Psoas muscle (tissue), 8 donors: ENCODE measurements around the gene FHL3. TPM values are rescaled to one million over a fixed set of nuclear protein-coding genes. Genes with fewer than 3 reads are reported as not detected.
"Not testable (repeated sequence)": the region's sequence is repeated elsewhere in the genome, so short reads cannot be mapped to it uniquely, and the experiment has no call there.

Experiments
- ATAC-seq, 4 donors: fragments of 200-7000 bp; cut with Tn5 transposase; one replicate each; pipeline ENCODE4 v1.9.1; 2020; ENCODE audit warnings: moderate library complexity in 3 of 4, mild to moderate bottlenecking in 2 of 4
- DNase-seq, 2 donors: peaks; one replicate each; pipeline ENCODE4 v3.0.0-alpha.2; 2020
- H3K27ac ChIP-seq: fragments of 200-600 bp; one replicate; pipeline ENCODE4 v1.8.0; 2022
- H3K27me3 ChIP-seq, 3 donors: fragments of 200-600 bp in 1 of 3; one replicate each; pipeline versions ENCODE4 v1.6.1 to v1.8.0; 2013 to 2022; ENCODE audit warnings: low read length in 2 of 3, mild to moderate bottlenecking in 2 of 3, moderate library complexity in 1 of 3; ENCODE audit not compliant: insufficient read depth in 3 of 3
- H3K36me3 ChIP-seq, 2 donors: fragments of 200-600 bp in 1 of 2; one replicate each; pipeline versions ENCODE4 v1.6.1 to v1.8.0; 2013 to 2022; ENCODE audit warnings: low read depth in 1 of 2, mild to moderate bottlenecking in 1 of 2, moderate library complexity in 1 of 2; ENCODE audit not compliant: insufficient read depth in 1 of 2
- H3K4me1 ChIP-seq: fragments of 200-600 bp; one replicate; pipeline ENCODE4 v1.8.0; 2022
- H3K4me3 ChIP-seq: fragments of 200-600 bp; one replicate; pipeline ENCODE4 v1.8.0; 2022; ENCODE audit warnings: mild to moderate bottlenecking
- H3K9me3 ChIP-seq: fragments of 200-600 bp; one replicate; pipeline ENCODE4 v1.8.0; 2022
- CTCF ChIP-seq: fragments of 200-600 bp; IDR thresholded peaks from one replicate; pipeline ENCODE4 v1.8.0; 2022; ENCODE audit warnings: antibody characterized with exemption
- WGBS, 3 donors: extraction: QIAGEN DNeasy Blood & Tissue Kit; methylation state at CpG; one replicate each; pipeline versions ENCODE4 v1.1.6 to v1.1.7; 2013; 5-methylcytosine and 5-hydroxymethylcytosine counted together
- intact Hi-C, 2 donors: fragments of 100-400 bp; cut with DNase I; formaldehyde crosslinking; loops; one replicate each; pipeline versions ENCODE4 v1.11.0 to v1.14.2; 2022
- polyA plus RNA-seq, 3 donors: library from polyadenylated mRNA; stranded (reverse); fragments of 200-250 nt; gene quantifications; one replicate each; pipeline ENCODE4 v1.2.3, GENCODE V29; 2013
- total RNA-seq, 4 donors: library from RNA; stranded (reverse); fragmentation: NEBNext Ultra II Directional in 2 of 4; extraction: Animal tissue kit (Norgen Biotek cat#: 25700) in 2 of 4; gene quantifications; one replicate each; pipeline versions ENCODE4 v1.2.1 to v1.2.4, GENCODE V29; 2021 to 2023
- donor health status: healthy with polysubstance abuse.
- donor health status: DM: no; HTN: no; CAD: no; lungs with moderate emphysema.
- donor health status: Bipolar disorder and iron deficiency.
- donor health status: healthy.
- donor health status: DM: yes; HTN: yes; CAD: no.
- donor health status: DM: no; HTN: no; CAD: no.
- donor health status: DM: no; HTN: no; CAD: no.
- donor health status: DM: yes; HTN: yes; CAD: no.

Gene FHL3
- total and polyA plus RNA-seq, 7 donors, result 41.6 to 1,187 (median 491) TPM

- no peaks in the 10 kb centered on the region for H3K9me3 ChIP-seq
- no peak for DNase-seq
- H3K36me3 ChIP-seq, result no peaks in the 10 kb centered on the region
- no peaks in the 10 kb centered on the region for H3K27me3 ChIP-seq
- intact Hi-C loops, result no loop called here
- WGBS, 3 donors, result 90 to 94% (median 92%) methylated on average over 13 of the region's 13 CpGs
- H3K4me1 ChIP-seq, result peaks cover 14% of the 10 kb centered on the region
- no peak for TF ChIP-seq CTCF
- ATAC-seq, result no peak
- H3K27ac ChIP-seq, result no peak overlapping the region
- H3K4me3 ChIP-seq, result no peak overlapping the region
These were observed 29.6 kb upstream of the FHL3 start for GRCh38 chr1:38034871-38035270.

GRCh38 chr1:38032992-38033391, 27.7 kb upstream of the FHL3 start:
- ATAC-seq, DNase-seq, H3K27me3 ChIP-seq, H3K4me3 ChIP-seq, H3K27ac ChIP-seq, H3K36me3 ChIP-seq, intact Hi-C loops, H3K9me3 ChIP-seq: not testable (repeated sequence)
- 90 to 98% (median 93%) methylated on average over 2 of the region's 2 CpGs for WGBS, 3 donors
- H3K4me1 ChIP-seq, result peaks cover 31% of the 10 kb centered on the region

- no peaks in the 10 kb centered on the region for H3K27me3 ChIP-seq
- TF ChIP-seq CTCF, result no peak
- H3K9me3 ChIP-seq, result no peaks in the 10 kb centered on the region
- ATAC-seq, result no peak
- H3K4me3 ChIP-seq, result no peak overlapping the region
- peaks cover 0 to 10% of the 10 kb centered on the region in 2 donors for H3K36me3 ChIP-seq
- intact Hi-C loops, result no loop called here
- peak overlapping the region; percentile 72 for H3K27ac ChIP-seq
- 35 to 50% (median 45%) methylated on average over 2 to 4 of the region's 4 CpGs for WGBS, 3 donors
- peaks cover 46% of the 10 kb centered on the region for H3K4me1 ChIP-seq
- DNase-seq, result no peak
These were observed 26.2 kb upstream of the FHL3 start for GRCh38 chr1:38031513-38031866.

GRCh38 chr1:38030596-38031512, 25.5 kb upstream of the FHL3 start:
- intact Hi-C loops, result no loop called here

More at GRCh38 chr1:38030596-38031512, 25.5 kb upstream of the FHL3 start:
- H3K4me1 ChIP-seq, result peaks cover 53% of the 10 kb centered on the region
- ATAC-seq (peak in 2 of 4 donors; percentile 1 to 4), DNase-seq (no peak)
- H3K9me3 ChIP-seq, result no peaks in the 10 kb centered on the region
- TF ChIP-seq CTCF, result no peak
- H3K27me3 ChIP-seq, result no peaks in the 10 kb centered on the region
- 56 to 65% (median 64%) methylated on average over 17 of the region's 17 CpGs for WGBS, 3 donors
- peak overlapping the region; percentile 72 for H3K27ac ChIP-seq
- H3K36me3 ChIP-seq, result peaks cover 2 to 16% of the 10 kb centered on the region in 2 donors
- no peak overlapping the region for H3K4me3 ChIP-seq
